GM23248 (cell line): ENCODE measurements around the gene CCDC187.

ENCODE experiments used
- EZH2 ChIP-seq: fragments of 200-600 bp; sonication (generic); IDR thresholded peaks from 2 replicates; pipeline ENCODE4 v1.6.1; 2018; ENCODE audit warnings: antibody characterized with exemption, mild to moderate bottlenecking; ENCODE audit not compliant: insufficient read depth, poor library complexity, severe bottlenecking
- EZH2phosphoT487 ChIP-seq: fragments of 200-600 bp; sonication (generic); IDR thresholded peaks from 2 replicates; pipeline ENCODE4 v1.6.1; 2018; ENCODE audit warnings: antibody characterized with exemption, moderate library complexity, mild to moderate bottlenecking, low read depth; ENCODE audit not compliant: insufficient read depth

DNA sequence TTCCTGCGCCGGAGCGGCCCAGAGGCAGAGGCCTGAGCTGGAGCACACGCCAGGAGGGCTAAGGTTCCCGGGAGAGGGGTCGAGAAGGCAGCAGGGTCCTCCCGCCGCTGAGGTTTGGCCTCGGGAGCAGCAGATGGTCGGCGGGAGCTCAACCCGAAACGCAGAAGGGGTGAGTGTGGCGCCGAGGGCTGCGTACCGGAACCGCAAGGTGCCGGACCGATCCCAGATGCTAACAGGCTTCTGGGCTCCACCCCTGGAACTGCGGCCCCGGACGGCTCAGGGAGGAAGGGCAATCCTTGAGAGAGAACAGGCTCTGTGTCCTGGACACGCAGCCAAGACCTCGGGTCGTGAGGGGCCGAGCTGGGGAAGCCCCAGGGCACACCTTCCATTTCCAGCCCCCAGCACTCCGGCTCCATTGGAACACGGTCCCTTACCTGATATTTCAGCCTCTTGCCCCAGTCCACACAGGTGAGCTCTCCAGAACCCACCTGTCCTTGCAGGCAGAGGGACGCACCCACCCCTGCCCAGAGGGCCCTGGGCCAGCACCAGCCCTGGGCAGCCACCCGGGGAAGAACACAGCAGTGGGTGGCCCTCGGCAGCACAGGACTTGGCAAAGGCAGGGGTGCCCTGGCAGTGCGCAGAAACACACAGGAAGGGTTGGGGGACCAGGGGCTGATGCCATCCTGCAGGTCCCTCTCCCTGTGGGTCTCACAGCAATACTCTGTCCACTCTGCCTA is 100.3 kb downstream of the CCDC187 start:
- TF ChIP-seq EZH2 (no peak), EZH2phosphoT487 (no peak)
